Ramos (cell line): Measurements from ENCODE around the gene TMEM79.

Source experiments
- in situ Hi-C: fragments of 300-500 bp; cut with MboI; formaldehyde crosslinking; loops from one replicate; pipeline ENCODE4 v1.14.3; 2022; ENCODE audit warnings: low sequenced_read_pairs; ENCODE audit not compliant: unreplicated experiment

Gene TMEM79

DNA sequence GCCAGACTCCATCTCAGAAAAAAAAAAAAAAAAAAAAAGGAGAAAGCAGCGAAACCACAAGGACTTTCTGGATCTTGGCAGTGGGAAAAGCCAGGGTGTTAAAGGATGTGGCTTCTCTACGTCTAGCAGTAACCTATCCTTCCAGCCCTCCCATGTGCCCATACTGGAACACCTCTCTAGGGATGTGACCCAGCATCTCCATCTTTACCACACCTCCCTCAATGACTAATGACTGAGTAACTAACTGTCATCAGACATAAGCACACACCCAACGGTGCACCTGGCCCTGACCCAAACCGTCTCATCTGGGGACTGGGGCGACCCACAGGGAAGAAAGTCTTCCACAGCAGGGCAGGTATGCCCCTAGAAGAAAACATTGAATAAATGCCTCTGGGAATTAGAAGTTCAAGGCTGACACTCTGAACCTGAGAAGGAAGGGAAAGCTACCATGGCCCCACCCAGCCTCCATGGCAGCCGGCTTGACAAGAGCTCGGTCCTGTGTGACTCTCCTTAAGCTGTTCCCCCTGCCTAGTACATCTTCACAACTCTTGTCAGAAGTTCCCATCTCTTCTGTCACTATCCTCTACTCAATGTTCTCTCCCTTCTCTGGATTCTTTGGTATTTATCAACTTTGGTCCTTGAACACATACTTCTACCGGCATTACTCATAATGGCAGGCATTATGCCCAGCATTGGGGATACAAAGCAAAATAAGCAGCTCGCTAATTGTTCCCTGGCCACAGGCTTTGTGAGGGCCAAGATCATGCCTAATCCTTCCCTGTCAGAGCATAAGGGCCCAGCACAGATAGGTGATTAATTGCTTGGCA lies 21.5 kb upstream of the TMEM79 start:
- in situ Hi-C loops = no loop called here

- in situ Hi-C loops = no loop called here
Measured at GRCh38 chr1:156263288-156263655, 20.9 kb upstream of the TMEM79 start.

DNA sequence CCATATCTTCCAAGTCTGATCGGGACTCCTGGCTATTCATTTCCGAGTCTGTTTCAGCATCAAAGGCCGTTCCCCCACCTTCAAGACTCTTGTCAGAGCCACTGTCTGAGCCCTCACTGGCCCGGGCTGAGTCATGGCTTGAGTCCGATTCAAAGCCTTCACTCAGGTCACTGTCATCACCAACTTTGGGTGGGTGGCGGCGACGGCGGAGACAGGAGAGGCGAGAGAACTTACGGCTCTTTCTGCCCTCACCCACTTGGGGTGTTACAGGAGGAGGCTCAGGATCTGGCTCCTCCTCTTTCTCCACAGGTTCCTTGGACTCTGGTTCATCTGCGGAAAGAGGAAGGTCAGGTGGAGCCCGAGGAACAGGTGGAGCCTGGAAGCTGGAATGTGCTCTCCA lies 18.1 kb upstream of the TMEM79 start:
- in situ Hi-C loops = no loop called here

DNA sequence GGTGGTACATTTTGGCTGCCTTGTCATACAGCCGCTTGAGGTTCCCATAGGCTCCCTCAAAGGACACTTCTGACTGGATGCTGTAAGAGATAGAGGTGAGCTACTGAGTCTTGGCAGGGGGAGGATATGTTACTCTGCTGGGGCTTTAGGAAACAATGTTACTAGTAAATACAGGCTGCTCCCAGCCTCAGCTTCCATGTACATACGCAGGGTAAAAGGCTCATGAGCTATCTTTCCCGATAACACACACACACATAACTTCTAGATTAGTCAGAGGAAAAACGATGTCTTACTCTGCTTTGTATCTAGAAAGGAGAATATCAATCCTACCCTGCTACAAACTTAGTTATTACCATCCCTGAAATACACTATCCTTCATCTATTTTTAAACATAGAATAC lies 15.8 kb upstream of the TMEM79 start:
- in situ Hi-C loops = no loop called here

DNA sequence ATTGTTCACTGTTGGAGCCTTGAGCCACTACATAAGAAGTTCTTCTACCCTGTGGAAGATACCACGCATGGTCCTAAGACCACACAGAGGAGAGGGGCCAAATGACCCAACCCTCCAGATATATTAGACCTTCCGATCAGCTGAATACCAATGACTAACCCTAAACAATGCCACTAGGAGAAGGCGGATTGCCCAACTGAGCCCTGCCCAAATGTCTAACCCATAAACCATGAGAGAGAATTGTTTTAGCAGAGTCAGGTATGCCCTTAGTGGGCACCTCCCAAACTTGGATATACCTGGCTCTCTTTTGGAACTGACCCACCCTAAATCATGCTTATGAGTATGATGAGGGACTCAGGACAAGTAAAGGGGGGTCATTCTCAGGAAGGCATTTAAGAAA lies 13.8 kb upstream of the TMEM79 start:
- in situ Hi-C loops = no loop called here

DNA sequence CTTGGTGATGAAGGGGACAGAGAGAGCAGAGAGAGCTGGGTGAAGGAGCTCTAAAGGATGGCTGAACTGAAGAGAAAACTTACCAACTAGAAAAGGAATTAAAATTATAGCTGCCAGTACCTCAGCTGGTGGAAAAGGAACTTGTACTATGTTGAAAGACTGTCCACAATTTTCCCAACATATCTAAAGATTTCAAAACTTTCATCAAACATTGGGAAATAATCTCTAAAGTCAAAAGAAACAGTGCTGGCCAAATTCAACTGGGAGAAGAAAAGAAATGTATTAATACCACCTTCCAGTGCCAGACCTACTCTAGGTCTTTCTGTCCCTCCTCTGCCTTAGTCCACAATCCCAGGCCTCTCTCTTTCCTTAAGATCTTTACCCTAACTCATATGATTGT lies 7.6 kb upstream of the TMEM79 start:
- in situ Hi-C loops = no loop called here

DNA sequence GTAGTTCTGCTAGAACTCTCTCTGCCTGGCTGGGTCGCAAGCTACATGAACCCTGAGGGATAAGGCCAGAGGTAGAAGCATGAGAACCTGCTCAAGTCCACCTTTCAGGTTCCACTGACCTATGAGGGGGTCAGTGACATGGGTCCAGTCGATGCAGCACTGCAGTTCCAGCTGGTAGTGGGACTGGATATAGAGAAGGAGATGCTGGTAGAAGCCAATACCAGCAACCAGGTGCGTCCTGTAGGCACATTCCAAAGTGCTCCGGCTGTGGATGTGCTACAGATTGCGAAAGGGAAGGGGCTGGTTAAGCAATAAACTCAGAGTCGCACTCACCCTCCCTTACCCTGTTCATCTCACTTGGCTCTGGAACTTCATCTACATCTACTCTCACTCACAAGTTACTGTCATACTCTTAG lies 7.2 kb upstream of the TMEM79 start:
- in situ Hi-C loops = no loop called here

- in situ Hi-C loops = no loop called here
Measured at GRCh38 chr1:156279837-156280236, 4.3 kb upstream of the TMEM79 start.

DNA sequence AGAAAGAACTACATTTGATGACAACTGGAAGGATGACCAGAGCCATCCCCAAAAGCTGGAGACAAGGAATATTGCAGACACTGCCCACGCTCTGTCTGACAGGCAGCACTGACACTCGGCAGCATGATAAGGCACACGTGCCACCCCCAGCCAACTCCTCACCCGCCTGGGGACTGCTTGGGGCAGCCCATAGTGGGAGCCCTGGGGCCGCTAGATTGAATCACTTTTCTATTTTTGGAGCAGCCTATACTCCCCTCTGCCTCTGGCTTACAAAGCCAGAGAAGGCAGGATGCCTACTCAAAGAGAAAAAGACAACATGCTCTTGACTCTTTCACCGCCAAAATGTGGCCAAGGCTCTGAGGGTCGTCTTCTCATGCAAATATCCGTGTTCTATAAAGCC lies 2.8 kb upstream of the TMEM79 start:
- in situ Hi-C loops = no loop called here

- in situ Hi-C loops = no loop called here
Measured at GRCh38 chr1:156281693-156282478, 2.2 kb upstream of the TMEM79 start.

DNA sequence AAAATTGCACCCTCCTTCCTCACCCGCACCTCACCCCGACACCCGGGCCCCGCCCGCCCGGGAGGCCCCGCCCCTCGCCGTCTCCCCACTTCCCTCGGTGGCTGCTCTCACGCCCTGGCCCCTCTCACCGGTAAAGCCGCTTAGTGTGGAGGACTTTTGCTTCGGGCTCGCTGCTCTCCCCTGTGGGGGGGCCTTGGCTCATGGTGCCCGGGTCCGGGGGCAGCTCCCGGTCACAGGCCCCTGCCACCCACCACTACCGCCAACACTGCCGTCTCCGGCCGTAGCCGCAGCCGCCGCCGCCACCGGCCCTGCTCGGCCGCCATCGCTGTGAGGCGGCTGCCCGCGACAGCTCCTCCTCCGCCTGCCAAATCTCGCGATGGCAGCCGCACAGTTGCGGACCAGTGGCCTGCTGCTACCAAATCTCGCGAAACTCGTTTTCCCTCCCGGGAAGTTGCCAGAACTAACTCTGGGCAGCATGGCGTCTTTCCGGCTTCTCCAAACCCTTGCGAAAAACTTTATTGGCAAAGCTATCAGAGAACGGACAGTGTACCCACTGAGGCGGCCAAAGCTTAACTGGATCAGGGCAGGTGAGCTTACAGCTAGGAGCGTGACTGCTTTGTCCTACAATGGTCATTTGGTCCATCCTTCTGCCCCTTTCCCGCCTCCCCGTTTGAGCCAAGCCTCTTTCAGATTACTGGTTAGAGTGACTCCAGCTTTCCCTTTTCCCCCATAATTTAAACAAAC lies 1.5 kb upstream of the TMEM79 start, which contains the start of gene SMG5:
Gene SMG5, minus strand, starts transcription at position 347 of the 744 bp plus-strand sequence. Its CDS starts 145 bp downstream, at position 202.
- in situ Hi-C loops = no loop called here

- in situ Hi-C loops = no loop called here
Measured at GRCh38 chr1:156283521-156283920, 604 bp upstream of the TMEM79 start.

GRCh38 chr1:156284757-156285156 lies 632 bp downstream of the TMEM79 start:
- in situ Hi-C loops = no loop called here

GRCh38 chr1:156285437-156285836 lies 1.3 kb downstream of the TMEM79 start:
- in situ Hi-C loops = no loop called here

DNA sequence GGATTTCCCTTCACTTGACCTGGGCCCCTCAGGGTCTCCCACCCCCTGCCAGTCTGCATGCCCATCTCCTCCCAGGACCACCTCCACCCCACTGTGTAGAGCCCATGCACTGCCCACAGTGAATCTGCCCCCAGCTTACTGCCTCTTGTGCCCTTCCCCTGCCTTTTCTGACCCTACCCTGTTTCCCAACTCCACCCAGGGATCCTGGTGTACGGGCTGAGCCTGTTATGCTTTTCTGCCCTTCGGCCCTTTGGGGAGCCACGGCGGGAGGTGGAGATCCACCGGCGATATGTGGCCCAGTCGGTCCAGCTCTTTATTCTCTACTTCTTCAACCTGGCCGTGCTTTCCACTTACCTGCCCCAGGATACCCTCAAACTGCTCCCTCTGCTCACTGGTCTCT lies 1.9 kb downstream of the TMEM79 start:
- in situ Hi-C loops = no loop called here

DNA sequence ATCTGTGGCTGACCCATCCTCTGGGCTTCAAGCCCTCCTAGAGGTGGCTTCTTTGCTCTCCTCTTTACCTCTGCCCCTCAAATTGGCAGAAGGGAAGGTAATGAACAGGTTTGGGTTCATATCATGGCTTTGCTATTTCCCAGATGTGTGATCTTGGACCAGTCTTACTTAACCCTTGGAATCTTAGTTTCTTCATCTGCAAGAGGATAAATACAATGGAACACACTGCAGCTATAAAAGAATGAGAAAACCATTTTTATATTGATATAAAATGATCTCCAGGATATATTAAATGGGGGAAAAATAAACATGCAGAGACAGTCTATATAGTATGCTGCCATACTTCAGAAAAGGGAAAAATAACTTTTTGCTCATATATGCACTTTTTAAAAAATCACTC lies 5.7 kb downstream of the TMEM79 start:
- in situ Hi-C loops = no loop called here

- in situ Hi-C loops = no loop called here
Measured at GRCh38 chr1:156291226-156292061, 7.3 kb downstream of the TMEM79 start.

- in situ Hi-C loops = no loop called here
Measured at GRCh38 chr1:156293098-156293434, 8.9 kb downstream of the TMEM79 start.

- in situ Hi-C loops = no loop called here
Measured at GRCh38 chr1:156293895-156294294, 9.8 kb downstream of the TMEM79 start.

DNA sequence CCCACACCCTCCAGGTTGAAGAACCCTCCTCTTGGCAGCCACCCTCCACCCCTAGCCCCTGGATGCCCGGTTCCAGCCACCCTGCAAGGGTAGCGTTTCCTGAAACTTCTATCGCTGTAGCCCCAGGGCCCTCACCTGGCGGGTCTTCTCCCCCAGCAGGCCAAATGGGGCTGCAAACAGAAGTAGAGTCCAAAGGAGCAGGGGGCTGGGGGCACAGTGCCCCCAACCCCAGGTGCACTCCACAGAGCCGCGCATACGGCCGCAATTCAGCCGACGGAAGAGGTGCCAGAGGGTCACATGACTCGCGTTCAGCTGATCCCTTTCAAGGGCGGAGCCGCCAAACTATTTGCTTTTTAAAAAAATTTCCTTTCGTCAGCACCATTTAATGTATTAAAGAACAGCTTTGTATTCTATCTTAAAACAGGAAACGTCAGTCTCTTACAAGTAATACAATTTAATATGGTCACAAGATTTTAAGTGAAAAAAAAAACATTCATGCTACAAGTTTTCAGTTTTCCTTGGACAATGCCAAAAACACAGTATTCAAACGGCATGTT lies 11.3 kb downstream of the TMEM79 start, which contains the start of gene GLMP:
Gene GLMP, minus strand, starts transcription at position 289 of the 557 bp plus-strand sequence. Its CDS starts 34 bp downstream, at position 255.
- in situ Hi-C loops = no loop called here
